Breast epithelium (tissue), 3 donors: Measurements from ENCODE around the gene RTL5.

ENCODE experiments used
- CTCF ChIP-seq, 3 donors: fragments of 450-650 bp; IDR thresholded peaks; one replicate each; pipeline ENCODE4 v1.5.1; 2016 to 2017; ENCODE audit warnings: antibody characterized with exemption in 3 of 3, mild to moderate bottlenecking in 3 of 3, moderate library complexity in 3 of 3
- POLR2A ChIP-seq: fragments of 450-650 bp; IDR thresholded peaks from one replicate; pipeline ENCODE4 v1.6.1; 2016; ENCODE audit warnings: antibody characterized with exemption, mild to moderate bottlenecking, moderate library complexity

- TF ChIP-seq POLR2A (no peak), CTCF (IDR thresholded peaks at IDR 0.05) (no peak)
Measured at GRCh38 chrX:72130156-72130761, 1.5 kb downstream of the RTL5 start.
